Measurements from ENCODE around the gene ADAM10.

ADAM10 gene

DNA sequence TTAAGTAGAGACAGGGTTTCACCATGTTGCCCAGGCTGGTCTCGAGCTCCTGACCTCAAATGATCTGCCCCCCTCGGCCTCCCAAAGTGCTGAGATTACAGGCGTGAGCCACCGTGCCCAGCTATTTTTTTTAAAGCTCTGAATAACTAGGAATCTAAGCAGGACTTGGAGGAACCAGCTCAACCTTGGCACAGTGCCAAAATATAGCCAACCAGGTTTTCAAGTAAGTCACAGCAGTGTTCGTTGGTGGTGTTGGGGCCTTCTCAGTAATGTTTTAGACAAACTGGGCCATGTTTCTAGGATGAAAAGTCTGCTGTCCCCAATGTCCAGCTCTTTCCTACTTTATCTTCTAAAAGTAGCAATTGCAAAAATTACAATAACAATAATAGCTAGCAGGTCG, 6.4 kb upstream of the ADAM10 start:
- no peak for DNase-seq

DNA sequence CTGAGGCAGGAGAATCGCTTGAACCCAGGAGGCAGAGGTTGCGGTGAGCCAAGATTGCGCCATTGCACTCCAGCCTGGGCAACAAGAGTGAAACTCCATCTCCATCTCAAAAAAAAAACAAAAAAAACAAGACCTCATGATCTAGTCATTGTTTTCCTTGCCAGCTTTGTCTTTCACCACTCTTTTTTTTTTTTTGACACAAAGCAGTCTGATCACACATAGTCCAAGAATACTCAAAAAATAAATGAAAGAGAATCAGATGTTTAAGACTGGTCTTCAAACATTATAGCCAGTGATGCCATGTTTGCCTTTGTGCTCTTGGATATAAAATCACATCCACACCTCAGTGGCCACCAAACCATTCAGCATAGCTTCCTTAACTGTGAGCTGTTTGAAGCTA, 5.8 kb upstream of the ADAM10 start:
- DNase-seq, result no peak

DNA sequence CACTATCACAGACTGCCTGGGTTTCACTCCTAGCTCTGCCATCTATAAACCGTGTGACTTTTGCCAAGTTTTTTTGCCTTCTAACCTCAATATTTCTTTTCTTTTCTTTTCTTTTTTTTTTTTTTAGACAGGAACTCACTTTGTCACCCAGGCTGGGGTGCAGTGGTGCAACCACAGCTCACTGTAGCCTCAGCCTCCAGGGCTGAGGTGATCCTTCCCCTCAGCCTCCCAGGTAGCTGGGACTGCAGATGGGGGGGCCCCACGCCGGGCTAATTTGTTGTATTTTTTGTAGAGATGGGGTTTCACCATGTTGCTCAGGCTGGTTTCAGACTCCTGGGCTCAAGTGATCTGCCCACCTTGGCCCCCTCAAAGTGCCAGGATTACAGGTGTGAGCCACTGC, 3.2 kb upstream of the ADAM10 start:
- no peak for DNase-seq

DNA sequence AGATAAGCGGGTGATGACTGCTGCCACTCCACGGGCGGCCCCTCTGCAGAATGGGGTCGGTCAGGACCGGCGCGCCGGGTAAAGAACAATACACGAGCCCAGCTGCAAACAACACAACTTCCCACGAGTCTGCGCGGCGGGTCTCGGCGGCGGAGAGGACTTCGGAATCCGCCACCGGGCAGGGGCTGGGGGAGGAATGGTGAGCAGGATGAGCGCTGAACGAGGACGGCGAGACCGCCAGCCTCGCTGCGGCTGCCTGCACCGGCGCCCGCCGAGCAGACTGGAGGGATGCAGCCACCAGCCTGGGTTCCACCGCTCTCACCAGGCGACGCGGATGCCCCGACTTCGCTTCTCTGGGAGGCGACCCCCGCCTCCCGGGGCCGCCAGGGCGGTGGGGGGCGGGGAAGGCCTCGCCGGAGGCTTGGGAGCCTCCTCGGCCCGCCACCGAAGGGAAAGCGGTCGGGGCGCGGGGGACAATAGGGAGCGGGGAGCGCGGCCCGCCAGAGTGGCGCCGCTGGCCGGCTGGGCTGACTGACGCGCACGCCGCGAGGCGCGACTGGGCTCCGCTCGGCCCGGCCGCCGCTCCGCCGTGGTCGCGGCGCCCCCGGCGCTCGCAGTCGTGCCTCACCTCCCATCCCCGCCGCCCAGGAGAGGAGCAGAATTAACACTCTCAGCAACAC, 515 bp downstream of the ADAM10 start:
- DNase-seq, result peak; percentile 13

DNA sequence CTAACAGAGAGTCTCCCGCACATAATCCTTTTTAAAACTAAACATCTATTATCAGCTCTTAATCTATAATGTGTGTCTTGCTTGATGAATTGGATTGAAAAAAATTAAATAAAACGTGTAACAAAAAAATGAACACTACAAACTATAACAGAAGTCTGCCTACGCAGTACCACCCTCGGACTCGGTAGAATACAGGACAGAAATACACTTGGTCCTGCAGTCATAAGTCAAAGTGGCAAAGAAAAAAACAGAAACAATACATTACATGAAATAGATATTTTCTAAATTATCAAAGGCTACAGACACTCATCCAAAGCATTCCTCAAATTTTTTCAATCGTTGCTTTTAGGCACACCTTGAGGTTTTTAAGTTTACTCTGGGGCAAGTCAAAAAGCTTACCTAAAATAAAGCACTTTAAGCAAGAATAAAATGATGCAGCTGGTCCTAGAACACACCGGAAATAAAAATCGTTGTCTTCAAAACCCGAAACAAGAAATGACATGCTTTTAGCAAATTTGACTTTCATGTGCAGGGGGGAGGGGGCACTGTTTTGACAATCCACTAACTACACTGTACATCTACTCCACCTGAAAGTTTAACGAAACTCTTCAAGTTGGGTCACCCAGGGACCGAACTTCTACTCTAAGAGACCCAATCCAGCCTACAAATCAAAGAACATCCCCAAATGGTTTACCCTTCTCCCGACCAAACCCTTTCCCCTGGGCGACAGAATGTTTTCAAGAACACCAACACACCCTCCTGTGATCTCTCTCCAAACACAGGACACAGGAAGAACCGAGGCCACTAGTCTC, 1.3 kb downstream of the ADAM10 start:
- DNase-seq, result no peak

DNA sequence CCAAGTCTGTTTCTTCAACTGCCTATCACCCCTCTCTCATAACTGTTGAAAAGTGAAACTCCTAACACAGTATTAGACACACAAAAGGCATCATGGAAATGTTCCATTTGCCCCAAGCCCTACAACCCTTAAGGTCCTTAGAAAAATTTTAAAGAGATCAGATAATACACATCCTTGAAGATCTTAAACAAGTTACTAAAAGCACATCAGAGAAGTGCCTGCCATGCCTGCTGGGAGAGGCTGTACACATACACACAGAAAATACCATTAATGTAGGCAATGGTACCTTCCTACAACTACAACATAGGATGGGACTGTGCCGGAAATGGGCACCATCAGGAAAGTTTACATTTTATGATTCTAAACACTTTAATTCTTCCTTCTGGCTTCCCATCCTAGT, 3.3 kb downstream of the ADAM10 start:
- no peak for DNase-seq

DNA sequence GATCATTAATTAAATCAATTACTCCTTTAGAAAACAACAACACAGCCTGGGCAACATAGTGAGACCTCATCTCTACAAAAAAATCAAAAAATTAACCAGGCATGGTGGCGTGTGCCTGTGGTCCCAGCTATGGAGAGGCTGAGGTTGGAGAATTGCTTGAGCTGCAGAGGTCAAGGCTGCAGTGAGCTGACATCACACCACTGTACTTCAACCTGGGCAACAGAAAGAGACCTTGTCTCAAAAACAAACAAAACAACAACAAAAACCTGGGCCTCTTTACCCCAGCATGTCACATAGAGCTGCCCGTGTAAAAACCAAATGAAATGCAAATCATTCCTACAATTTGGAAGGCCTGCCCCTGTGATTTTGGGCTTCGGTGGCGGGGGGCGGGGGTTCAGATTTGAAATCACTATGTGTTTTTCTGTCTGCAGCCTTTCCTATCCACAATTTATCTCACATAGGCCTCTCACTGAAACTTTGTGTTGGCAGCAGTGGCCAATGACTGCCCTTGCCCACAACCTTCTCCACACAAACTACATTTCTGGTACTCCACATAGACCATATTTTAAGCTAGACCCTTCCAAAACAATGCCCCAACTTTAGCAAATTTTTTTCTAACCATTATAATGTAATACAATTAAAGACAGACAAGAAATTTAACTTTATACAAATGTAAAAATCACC, 6.5 kb downstream of the ADAM10 start:
- DNase-seq, result no peak

DNA sequence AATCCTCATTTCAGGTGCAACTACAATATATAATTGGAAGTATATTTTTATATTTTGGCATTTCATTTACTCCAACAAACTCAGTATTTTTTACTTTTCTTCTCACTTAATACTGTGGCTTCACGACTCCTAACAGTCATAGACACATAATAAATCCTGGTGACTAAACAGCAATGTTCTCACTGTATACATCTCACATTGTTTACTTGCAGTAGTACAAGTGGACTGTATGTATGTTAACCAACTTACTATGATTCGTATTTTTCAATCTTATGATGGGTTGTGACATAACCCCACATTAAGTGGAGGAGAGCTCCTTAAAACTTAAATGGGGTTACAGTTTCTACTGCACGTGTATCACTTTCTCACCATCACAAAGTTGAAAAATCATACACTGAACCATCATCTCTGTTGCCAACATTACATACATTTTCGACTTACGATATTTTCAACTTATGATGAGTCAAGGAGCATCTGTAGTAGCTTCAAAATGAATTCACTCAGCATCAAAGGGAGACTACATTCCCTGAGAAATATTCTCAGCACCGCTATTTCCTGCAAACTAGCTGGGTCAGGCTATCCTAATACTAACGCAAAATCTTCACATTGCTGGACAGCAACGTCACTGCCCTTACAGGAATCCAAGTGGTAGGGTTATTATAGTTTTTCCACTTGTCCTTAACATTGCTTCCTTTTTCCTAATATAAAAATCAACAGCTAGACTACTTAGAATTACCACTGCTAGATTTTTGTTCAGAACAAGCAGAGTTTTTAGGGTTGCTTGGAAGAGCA, 7.3 kb downstream of the ADAM10 start:
- no peak for DNase-seq

DNA sequence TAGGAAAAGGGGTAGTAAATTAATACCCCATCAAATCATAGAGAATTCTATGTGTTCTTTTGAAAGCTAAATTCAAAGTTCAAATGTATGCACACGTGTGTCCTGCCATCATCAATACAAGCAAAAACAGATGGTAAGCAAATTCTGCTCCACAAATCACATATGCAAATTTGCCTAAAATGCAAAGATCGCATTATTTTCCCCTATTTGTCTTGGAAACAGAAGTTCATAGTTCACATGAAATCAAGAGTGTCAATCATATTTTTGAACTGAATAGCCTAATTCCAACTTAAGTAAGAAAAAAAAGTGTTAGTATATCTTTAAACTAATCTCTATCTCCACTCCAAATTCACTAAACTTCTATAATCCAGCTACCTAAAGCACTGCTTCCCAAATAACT, 8.5 kb downstream of the ADAM10 start:
- DNase-seq, result no peak

DNA sequence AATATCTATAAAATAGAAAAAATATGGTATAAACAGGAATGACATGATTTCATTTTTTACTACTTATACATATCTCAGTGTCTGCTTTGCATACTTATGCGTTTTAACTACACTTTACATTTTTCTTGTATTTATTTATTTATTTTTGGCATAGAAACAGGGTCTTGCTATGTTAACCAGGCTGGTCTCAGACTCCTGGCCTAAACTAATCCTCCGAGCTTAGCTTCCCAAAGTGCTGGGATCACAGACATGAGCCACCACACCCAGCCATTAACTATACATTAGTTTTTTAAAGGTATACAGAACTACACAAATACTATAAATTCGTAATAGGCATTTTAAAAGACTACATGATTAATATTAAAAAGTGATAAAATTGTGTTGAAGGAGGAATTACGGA, 9.1 kb downstream of the ADAM10 start:
- no peak for DNase-seq

DNA sequence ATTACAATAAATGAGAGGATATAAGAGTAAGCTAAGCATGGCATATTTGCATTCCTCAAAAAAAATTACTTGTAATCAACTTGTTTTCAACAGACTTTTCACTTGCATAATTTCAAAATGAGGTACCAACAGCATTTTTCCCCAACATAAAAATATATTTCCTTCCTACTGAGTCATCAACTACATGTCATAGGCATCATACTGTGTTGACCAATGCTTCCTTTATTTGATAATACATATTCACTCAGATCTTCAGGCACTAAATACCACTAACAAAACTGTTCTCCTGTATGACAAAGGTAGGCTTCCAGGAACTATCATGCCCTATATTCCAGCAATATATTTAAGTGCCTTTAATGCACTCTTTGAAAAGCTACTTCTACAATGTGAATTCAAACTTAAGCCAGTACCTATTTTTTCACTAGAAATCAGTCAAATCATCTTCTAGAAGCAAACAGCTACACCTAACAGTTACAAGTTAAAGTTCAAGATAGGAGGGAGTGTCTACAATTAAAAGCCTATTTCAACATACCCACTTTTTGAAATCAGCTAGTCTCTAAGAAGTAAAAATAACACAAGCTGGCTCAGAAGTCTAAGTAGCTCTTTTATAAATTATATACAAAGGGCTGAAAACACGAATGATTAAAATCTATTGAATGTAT, 11.3 kb downstream of the ADAM10 start:
- no peak for DNase-seq

DNA sequence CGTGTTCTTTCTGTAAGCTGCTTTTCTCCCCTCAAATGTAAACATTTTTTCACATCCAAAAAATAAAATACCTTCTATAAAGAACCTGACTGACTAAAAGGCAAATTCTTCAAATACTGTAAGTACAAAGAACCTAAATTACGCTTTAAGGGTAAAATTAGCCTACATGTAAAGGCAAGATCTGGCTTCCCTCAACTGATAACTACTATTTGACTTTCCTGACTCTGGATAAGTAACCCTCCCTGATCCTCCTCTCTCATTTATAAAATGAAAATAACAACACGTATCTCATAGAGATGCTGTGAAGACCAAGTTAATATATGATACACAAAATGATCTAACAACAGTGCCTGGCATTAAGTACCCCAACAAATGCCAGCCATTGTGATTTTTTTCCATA, 12.2 kb downstream of the ADAM10 start:
- no peak for DNase-seq

DNA sequence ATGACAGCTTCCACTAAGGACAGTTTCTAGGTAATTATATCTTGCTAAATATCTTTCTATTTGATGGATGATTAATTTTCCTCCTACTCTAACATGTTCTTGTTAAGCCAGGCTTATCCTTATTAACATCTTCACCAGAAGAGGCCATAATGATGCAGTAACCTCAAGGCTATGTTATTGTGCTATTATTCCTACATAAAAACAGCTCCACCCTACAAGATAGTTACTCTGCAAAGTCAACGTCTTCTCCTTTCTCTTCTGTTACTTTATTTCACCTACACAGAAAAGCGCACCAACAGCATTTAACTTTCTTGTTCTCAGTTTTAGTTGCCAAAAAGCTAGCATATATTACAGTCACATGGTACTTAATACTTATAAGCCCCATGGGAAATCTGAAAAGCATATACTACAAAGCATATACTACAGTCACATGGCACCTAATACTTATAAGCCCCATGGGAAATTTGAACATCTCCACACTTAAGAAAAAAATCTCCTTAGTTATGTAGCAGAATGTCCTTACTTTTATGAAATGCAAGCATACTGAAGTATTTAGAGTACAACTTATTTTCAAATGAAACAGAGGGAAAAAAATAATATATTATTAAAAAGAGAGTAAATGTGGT, 13.4 kb downstream of the ADAM10 start:
- DNase-seq, result no peak

DNA sequence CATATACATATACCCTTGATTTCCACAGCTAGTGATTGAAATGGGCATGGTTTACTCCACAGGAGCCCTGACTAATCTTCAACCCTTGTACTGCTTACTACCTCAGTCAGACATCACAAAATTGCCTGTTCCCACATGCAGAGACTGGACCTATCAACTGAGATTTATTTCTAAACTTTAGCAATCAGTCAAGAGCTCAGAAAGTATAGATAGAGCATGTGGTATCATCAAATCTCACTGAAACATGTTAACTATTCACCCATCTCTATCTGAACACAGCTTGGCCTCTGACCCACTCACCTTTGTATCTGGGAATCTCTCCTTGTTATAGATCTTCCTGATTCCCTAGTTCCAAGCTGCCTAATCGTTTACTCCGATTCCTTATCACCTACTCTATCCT, 14.6 kb downstream of the ADAM10 start:
- no peak for DNase-seq

DNA sequence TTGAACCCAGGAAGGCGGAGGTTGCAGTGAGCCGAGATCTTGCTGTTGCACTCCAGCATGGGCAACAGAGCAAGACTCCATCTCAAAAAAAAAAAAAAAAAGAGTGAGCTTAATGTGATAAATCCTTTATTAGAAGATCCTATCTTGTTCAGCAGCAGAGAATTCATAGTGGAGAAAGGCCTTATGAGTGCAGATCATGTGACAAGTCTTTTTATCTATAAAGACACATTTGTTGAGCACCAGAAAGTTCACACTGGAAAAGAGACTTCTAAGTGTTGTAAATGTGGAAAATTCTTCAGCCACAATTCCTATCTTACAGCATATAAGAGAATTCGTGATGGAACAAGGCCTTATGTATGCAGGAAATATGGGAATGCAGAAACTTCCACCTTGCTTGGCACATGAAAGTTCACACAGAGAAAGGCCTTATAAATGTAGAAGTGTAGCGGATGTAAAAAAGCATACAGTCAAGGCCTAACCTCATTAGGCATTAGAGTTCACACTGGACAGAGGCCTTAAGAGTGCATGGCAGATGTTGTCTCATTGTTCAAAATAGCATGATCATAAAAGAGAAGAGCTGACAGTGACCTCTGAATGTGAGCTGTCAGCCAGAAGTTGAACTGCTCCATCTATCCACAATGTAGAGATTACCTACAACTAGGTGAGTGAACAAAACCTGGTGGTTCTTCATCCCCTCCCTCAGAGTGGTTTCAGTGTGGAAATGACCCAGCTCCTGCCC, 16.7 kb downstream of the ADAM10 start:
- no peak for DNase-seq

DNA sequence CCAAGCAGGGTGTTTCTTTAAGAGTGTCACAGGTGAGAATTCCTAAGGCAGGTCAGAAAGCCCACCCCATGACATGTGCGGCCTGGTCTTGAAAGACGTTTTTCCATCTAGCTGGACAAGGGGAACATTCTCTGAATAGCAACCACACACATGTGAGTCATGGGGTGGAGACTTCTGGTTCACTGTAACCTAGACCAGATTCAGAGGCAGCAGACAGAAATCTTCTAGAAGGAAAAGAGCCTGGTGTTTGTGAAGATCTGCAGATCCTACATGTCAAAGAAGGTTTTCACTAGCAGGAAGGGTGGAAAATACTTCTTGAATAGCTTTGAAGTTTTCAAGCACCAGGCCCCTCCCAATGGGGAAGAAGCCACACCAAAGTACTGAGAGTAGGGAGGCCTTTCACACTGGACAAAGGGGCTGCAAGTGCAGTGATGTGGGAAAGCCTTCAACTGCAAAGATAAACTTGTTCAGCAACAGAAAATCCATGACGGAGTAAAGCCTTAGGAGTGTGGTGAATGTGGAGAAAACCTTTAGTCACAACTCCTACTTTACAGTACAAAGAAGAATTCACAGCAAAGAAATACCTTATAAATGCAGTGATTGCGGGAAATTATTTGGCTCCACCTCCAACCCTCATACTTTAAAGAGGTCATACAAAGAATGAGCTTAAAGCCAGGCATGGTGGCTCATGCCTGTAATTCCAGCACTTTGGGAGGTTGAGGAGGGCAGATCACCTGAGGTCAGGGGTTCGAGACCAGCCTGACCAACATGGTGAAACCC, 17.6 kb downstream of the ADAM10 start:
- no peak for DNase-seq

DNA sequence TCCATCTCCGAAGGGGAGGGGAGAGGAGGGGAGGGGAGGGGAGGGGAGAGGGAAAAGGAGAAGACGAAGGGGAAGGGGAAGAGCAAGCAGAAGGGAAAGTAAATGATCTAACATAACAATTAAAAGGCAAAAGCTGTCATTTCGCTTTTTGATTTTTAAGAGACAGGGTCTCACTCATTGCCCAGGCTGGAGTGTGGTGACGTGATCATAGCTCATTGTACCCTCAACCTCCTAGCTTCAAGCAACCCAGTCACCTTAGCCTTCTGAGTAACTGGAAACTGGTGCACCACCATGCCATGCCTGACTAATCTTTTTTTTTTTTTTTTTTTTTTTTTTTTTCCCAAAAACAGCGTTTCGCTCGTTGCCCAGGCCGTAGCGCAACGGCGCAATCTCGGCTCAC, 22.6 kb downstream of the ADAM10 start:
- DNase-seq, result no peak

DNA sequence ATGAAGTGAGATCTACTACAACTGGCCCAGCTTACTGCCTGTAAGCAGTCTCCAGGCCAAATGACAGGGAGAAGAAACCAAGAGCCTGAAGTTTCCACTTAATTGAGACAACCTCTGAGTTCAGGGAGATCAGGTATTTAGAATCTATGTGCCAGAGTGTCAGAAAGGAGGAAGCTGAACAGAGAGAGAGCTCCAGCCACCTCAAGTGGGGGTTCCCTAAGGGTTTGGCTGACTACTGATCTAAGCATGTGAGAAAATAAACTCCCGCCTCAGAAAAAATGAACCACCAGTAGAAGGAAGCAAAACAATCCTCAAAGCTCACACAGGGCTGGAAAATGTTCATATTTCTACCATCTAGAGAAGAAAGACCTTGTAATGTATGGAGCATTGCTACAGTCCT, 25.0 kb downstream of the ADAM10 start:
- DNase-seq, result no peak

DNA sequence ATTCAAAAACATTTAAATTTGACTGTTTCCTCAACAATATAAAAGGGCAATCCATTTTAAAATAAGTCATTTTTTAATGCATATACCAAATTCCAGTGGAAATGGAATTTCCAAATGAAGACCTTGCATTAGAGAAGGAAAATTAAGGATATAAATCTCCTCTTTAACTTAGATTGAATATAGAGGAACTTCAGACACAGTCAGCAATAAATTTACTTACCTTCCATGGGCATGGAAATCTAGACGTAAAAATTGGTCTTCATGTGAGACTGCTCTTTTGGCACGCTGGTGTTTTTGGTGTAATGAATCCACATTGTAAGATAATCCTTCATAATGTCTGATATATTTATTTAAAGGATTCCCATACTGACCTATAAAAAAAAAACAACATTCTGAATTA, 32.1 kb downstream of the ADAM10 start:
- no peak for DNase-seq

DNA sequence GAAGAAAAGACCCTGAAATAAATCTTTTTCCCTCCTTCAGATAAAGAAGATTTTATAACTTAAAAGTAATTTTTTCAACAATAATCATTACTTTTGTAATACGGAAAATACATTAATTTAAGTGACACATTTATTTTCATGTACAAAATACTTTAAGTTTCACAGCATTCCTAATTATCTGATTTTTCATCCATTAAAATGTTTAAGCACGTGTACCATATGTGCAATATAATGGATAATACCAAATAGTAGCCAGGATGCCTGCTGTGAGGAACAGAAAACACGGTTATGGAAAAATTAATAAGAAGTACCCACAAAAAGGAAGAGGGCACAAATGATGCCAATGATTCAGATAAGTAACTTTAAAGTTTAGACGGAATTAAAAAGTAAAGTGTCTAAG, 33.5 kb downstream of the ADAM10 start:
- DNase-seq, result no peak
